RWPE1 (cell line): ENCODE measurements around the gene APOBEC2.

Experiments
- CTCF ChIA-PET: fragments of 350-600 bp; sonication (Branson Sonifier 250); formaldehyde crosslinking; extraction: SDS; loops from one replicate; lab custom pipeline; 2021; lab: Yijun Ruan, JAX
- POLR2A ChIA-PET: fragments of 400-600 bp; formaldehyde crosslinking; extraction: SDS; loops from one replicate; lab custom pipeline; 2020; ENCODE audit warnings: antibody characterized with exemption; ENCODE audit not compliant: low non-redundant PET; lab: Yijun Ruan, JAX
- DNase-seq: peaks from one replicate; pipeline ENCODE4 v3.0.0; 2012; ENCODE audit warnings: low spot score
- H3K27ac ChIP-seq: fragments of 450-650 bp; 2 replicates; pipeline ENCODE4 v1.5.1; 2017
- CTCF ChIP-seq: fragments of 450-650 bp; conservative IDR thresholded peaks from 2 replicates; pipeline ENCODE4 v1.5.1; 2017; ENCODE audit warnings: low read depth, mild to moderate bottlenecking

APOBEC2 gene

GRCh38 chr6:41047745-41048732, 5.0 kb upstream of the APOBEC2 start:
- ChIA-PET CTCF (interaction anchor here (0.7 to 1.4 kb wide), 4 partner anchors 9 to 153 kb away, joined by 3 to 4 read pairs (median 3); partner anchors contain the start of gene UNC5CL), POLR2A (no interaction called here)
- no peak for DNase-seq
- H3K27ac ChIP-seq = no peak overlapping the region
- no peak for TF ChIP-seq CTCF

GRCh38 chr6:41049521-41049920, 3.5 kb upstream of the APOBEC2 start:
- ChIA-PET POLR2A (no interaction called here), CTCF (interaction anchor here (0.6 to 1.4 kb wide), 6 partner anchors 9 to 155 kb away, joined by 3 to 4 read pairs (median 4); partner anchors contain the start of gene UNC5CL)
- no peak for TF ChIP-seq CTCF
- no peak overlapping the region for H3K27ac ChIP-seq
- DNase-seq = no peak

- no peak for DNase-seq
- TF ChIP-seq CTCF = no peak
- CTCF ChIA-PET = interaction anchor here (1.0 kb wide), 1 partner anchor 22 kb away, joined by 4 read pairs; no protein-coding TSS in a partner anchor
- POLR2A ChIA-PET = no interaction called here
- no peak overlapping the region for H3K27ac ChIP-seq
These were observed 3.0 kb upstream of the APOBEC2 start for GRCh38 chr6:41049955-41050354.

- H3K27ac ChIP-seq = no peak overlapping the region
- TF ChIP-seq CTCF = no peak
- ChIA-PET CTCF (interaction anchor here (1.0 kb wide), 1 partner anchor 22 kb away, joined by 4 read pairs; no protein-coding TSS in a partner anchor), POLR2A (no interaction called here)
- no peak for DNase-seq
These were observed 2.5 kb upstream of the APOBEC2 start for GRCh38 chr6:41050536-41050935.

GRCh38 chr6:41051873-41052272, 1.1 kb upstream of the APOBEC2 start:
- ChIA-PET POLR2A (no interaction called here), CTCF (no interaction called here)
- H3K27ac ChIP-seq = no peak overlapping the region
- no peak for TF ChIP-seq CTCF
- DNase-seq = no peak

GRCh38 chr6:41054511-41054910, 1.5 kb downstream of the APOBEC2 start:
- CTCF ChIA-PET = no interaction called here
- no peak for TF ChIP-seq CTCF
- POLR2A ChIA-PET = no interaction called here
- H3K27ac ChIP-seq = no peak overlapping the region
- DNase-seq = no peak
